ENCODE results near the gene FAR2.

- TF ChIP-seq, protein P1, sequence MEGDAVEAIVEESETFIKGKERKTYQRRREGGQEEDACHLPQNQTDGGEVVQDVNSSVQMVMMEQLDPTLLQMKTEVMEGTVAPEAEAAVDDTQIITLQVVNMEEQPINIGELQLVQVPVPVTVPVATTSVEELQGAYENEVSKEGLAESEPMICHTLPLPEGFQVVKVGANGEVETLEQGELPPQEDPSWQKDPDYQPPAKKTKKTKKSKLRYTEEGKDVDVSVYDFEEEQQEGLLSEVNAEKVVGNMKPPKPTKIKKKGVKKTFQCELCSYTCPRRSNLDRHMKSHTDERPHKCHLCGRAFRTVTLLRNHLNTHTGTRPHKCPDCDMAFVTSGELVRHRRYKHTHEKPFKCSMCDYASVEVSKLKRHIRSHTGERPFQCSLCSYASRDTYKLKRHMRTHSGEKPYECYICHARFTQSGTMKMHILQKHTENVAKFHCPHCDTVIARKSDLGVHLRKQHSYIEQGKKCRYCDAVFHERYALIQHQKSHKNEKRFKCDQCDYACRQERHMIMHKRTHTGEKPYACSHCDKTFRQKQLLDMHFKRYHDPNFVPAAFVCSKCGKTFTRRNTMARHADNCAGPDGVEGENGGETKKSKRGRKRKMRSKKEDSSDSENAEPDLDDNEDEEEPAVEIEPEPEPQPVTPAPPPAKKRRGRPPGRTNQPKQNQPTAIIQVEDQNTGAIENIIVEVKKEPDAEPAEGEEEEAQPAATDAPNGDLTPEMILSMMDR (CRISPR knock-in tag; IDR thresholded peaks at IDR 0.05), result no peak
- no peak for TF ChIP-seq ZNF512B (CRISPR knock-in tag; IDR thresholded peaks at IDR 0.05; ENCODE audit: borderline replicate concordance)
- no peak for TF ChIP-seq GABPA (IDR thresholded peaks at IDR 0.05; ENCODE audit: low read depth, low read length)
- no peak for TF ChIP-seq GABPA (CRISPR knock-in tag; IDR thresholded peaks at IDR 0.05; ENCODE audit: low read depth)
- no peak for TF ChIP-seq ARNTL (CRISPR knock-in tag; IDR thresholded peaks at IDR 0.05)
- no peak for TF ChIP-seq SNRNP70 (IDR thresholded peaks at IDR 0.05; ENCODE audit: low read depth, low read length)
- TF ChIP-seq USF2 (IDR thresholded peaks at IDR 0.05; ENCODE audit: low read depth, low read length), result no peak
- no peak for TF ChIP-seq USF2 (CRISPR knock-in tag; IDR thresholded peaks at IDR 0.05; ENCODE audit: borderline replicate concordance)
- no peak for TF ChIP-seq NFYB (CRISPR knock-in tag; IDR thresholded peaks at IDR 0.05)
- TF ChIP-seq ISL2 (CRISPR knock-in tag; IDR thresholded peaks at IDR 0.05), result no peak
- no peak for TF ChIP-seq ZNF792 (CRISPR knock-in tag; IDR thresholded peaks at IDR 0.05)
These were observed 8.4 kb downstream of the FAR2 start for GRCh38 chr12:29157486-29157946.
